ENCODE data around the gene G6PC3.
"Not testable (repeated sequence)": the region's sequence is repeated elsewhere in the genome, so short reads cannot be mapped to it uniquely, and the experiment has no call there.

- TF ChIP-seq CTCF, POLR2AphosphoS5 (IDR thresholded peaks at IDR 0.05): not testable (repeated sequence)
Observed at GRCh38 chr17:44046893-44047292, 23.6 kb upstream of the G6PC3 start.

All from sigmoid colon (tissue), 4 donors.